Memory B cell (primary cell): Measurements from ENCODE around the gene TMEM204.

Source experiments
- ATAC-seq: fragments of 150-1000 bp; cut with Tn5 transposase; 2 replicates; pipeline ENCODE4 v1.10.0; 2021; ENCODE audit warnings: low read depth, mild to moderate bottlenecking, moderate library complexity
- DNase-seq, 2 donors: peaks; one replicate each; pipeline ENCODE4 v3.0.0; 2022; ENCODE audit warnings: low spot score in 2 of 2
- H3K27ac Mint-ChIP-seq: one replicate; pipeline ENCODE4 v1.8.0; 2022; ENCODE audit warnings: mild to moderate bottlenecking, moderate library complexity, mixed read lengths
- H3K27me3 Mint-ChIP-seq: one replicate; pipeline ENCODE4 v1.8.0; 2022; ENCODE audit warnings: mixed read lengths
- H3K36me3 Mint-ChIP-seq: one replicate; pipeline ENCODE4 v1.8.0; 2022; ENCODE audit warnings: mild to moderate bottlenecking, mixed read lengths
- H3K4me1 Mint-ChIP-seq: one replicate; pipeline ENCODE4 v1.8.0; 2022; ENCODE audit warnings: mixed read lengths
- H3K4me3 Mint-ChIP-seq: one replicate; pipeline ENCODE4 v1.8.0; 2022; ENCODE audit warnings: mild to moderate bottlenecking, moderate library complexity, mixed read lengths
- H3K9me3 Mint-ChIP-seq: one replicate; pipeline ENCODE4 v1.8.0; 2022; ENCODE audit warnings: mixed read lengths

Gene TMEM204

DNA sequence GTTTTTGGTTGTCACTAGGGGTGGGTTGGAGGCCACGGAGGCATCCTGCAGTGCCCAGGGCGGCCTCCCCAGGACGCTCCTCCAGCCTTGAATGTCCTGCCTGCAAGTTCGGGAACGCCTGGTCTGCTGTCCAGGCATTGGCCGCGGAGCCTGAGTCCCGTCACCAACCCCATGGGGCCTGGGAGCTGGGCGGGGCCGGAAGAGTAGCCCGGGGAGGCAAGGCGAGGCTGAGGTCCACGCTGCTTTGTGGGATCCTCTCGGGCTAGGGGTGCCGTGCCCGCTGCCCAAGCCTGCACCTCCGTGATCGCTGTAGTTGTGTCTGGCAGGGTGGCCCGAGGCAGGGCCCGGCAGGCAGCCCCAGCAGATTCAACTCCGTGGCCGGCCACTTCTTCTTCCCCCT, 27.6 kb upstream of the TMEM204 start:
- Mint-ChIP-seq H3K36me3 (peaks cover 14% of the 10 kb centered on the region), H3K4me3 (no peak overlapping the region), H3K9me3 (no peaks in the 10 kb centered on the region), H3K4me1 (no peaks in the 10 kb centered on the region), H3K27me3 (no peaks in the 10 kb centered on the region), H3K27ac (no peak overlapping the region)
- no peak for DNase-seq
- ATAC-seq: no peak

DNA sequence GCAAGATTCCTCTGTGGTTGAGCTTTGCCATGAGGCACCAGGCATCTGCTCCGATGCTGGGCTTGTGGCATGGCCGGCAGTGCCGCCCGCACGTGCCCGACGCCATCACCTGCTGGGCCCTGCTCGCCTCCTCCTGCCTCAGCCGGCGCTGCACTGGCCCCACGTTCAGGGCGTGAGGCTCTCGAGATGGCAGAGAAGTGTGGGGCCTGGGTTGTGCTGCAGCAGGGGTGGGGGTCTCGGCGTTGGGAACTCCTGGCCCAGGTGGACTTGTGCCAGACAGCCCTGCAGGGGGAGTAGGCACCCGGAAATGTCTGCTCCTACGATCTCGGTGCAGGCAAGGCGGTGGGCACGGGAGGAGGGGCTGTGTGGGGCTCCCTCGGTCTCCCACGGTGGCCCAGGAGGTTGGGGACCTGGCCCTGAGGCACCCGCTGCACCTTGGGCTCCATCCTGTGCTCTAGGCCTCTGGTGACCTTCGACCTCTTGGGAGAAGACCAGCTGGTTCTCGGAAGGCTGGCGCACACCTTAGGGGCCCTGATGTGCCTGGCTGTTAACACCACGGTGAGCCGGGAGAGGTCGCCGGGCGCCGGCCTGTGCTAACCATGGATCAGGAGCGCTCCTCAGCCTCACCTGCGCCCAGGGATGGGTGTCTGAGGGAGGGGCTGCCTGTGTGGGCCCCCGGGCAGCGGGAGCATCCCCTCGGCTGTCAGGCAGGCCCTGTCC, 26.8 kb upstream of the TMEM204 start:
- H3K4me3 Mint-ChIP-seq: no peak overlapping the region
- no peaks in the 10 kb centered on the region for H3K4me1 Mint-ChIP-seq
- ATAC-seq (no peak), DNase-seq (no peak)
- no peaks in the 10 kb centered on the region for H3K9me3 Mint-ChIP-seq
- H3K36me3 Mint-ChIP-seq: peaks cover 20% of the 10 kb centered on the region
- no peaks in the 10 kb centered on the region for H3K27me3 Mint-ChIP-seq
- no peak overlapping the region for H3K27ac Mint-ChIP-seq

DNA sequence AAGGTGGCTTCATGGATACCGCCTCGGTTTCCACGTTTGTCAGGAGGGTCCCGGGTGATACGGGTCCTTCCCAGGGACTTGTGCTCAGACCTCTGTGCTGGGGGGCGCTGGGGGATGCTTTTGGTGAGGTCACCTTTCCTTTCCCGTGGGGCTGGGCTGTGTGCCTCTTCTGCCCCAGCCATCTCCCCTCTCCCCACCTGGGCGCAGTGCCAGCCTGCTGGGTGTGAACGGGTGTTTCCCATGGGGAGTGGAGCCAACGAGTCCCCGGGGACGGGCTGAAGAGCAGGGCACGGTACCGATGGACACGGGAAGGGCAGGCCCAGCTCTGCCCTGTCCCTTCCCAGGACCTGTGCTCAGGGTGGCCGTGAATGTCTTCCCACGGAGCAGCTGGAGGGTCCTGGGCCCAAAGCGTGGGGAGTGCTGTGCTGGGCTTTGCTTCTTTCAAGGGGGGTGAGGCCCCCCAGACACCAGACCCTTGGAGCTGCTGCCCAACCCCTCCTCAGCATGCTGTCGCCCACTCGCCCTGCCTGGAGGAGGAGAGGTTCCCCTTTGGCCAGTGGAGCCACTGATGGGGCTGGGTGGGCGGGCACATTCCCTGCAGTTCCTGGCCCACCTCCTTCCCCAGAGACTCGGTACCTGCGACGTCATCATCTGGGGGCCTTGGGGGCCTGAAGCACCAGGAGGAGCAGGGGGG, 24.8 kb upstream of the TMEM204 start:
- Mint-ChIP-seq H3K4me1 (no peaks in the 10 kb centered on the region), H3K4me3 (no peak overlapping the region), H3K27me3 (no peaks in the 10 kb centered on the region), H3K9me3 (no peaks in the 10 kb centered on the region), H3K27ac (no peak overlapping the region), H3K36me3 (peaks cover 22% of the 10 kb centered on the region)
- no peak for ATAC-seq
- no peak for DNase-seq

DNA sequence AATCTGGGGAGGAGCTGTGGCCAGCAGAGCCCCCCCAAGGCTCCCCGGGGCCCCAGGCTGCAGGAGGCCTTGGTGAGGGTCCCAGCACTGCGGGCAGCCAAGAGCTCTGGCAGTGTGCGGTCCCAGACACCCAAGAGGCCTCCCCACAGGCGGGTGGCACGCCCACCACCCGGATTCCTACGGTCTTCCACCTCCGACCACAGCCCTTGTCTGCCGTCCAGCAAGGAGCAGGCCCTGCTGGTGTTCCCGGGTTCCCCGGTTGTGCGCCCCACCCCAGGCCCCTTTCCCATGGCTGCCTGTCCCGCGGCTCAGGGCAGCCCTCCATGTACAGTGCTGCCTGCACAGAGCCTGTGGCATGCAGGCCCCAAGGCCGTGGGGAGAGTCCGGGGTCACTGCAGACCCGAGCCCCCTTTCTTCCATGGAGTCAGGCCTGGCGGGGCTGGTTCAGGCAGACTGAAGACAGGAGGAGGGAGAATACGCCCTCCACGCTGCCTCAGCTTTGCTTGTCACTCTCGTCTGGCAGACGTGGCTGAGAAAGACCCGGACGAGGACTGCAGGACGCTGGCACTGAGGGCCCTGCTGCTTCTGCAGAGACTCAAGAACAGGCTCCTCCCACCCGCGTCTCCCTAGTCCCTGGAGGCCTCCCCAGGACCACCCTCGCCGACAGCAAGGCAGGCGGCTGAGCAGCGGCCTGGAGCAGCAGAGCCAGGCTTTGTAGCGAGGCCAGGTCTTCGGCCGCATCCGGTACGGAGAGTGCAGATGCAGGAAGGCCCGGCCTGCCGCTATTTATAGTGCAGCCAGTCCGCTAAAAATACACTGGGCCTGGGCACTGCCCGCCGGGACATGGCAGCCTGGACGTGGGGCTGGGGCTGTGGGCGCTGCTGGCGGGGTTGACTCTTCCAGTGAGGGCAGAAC, 23.9 kb upstream of the TMEM204 start:
- DNase-seq: no peak
- ATAC-seq: no peak
- Mint-ChIP-seq H3K4me1 (no peaks in the 10 kb centered on the region), H3K4me3 (no peak overlapping the region), H3K27ac (no peak overlapping the region), H3K36me3 (peaks cover 22% of the 10 kb centered on the region), H3K27me3 (no peaks in the 10 kb centered on the region), H3K9me3 (no peaks in the 10 kb centered on the region)

DNA sequence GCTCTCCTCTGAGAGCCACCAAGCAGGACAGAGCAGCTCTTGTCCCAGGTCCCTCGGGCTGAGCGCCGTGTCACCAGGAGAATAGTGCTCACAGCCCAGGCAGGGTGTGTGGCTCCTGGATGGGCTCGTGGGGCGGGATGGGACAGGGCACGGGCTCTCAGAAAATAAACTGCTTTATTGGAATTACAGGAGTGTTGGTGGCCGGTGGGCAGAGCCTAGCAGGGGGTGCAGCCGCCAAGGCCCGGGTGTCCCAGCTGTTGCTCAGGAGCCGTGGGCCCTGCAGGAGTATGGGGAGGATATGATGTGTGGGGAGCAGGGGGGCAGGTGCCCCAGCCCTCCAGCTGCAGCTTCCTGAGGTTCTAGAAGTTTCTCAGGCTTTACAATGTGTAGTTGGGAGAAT, 23.2 kb upstream of the TMEM204 start:
- Mint-ChIP-seq H3K27ac (no peak overlapping the region), H3K9me3 (peaks cover 3% of the 10 kb centered on the region), H3K4me1 (no peaks in the 10 kb centered on the region), H3K27me3 (no peaks in the 10 kb centered on the region), H3K4me3 (no peak overlapping the region), H3K36me3 (peaks cover 22% of the 10 kb centered on the region)
- ATAC-seq (no peak), DNase-seq (no peak)

DNA sequence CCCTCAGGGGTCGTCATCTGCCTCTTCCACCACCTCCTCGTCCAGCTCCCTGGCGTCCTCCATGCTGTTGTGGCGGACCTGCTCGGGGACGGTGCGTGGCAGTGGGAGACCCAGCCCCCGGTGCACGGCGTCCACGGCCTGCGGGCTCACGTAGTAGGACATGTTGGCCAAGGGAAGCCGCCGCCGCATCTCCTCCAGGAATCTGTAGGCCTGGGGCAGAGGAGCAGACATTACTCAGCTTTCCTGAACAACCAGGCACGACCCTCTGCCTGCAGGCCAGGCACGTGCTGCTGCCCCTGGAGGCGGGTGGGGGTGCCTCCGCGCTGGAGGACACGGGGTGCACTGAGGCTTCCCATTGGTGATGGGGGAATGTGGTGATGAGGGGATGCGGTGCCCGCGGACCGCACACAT, 22.5 kb upstream of the TMEM204 start:
- Mint-ChIP-seq H3K27me3 (no peaks in the 10 kb centered on the region), H3K4me3 (no peak overlapping the region), H3K9me3 (peaks cover 3% of the 10 kb centered on the region), H3K36me3 (peaks cover 22% of the 10 kb centered on the region), H3K4me1 (no peaks in the 10 kb centered on the region), H3K27ac (no peak overlapping the region)
- DNase-seq (no peak), ATAC-seq (no peak)

DNA sequence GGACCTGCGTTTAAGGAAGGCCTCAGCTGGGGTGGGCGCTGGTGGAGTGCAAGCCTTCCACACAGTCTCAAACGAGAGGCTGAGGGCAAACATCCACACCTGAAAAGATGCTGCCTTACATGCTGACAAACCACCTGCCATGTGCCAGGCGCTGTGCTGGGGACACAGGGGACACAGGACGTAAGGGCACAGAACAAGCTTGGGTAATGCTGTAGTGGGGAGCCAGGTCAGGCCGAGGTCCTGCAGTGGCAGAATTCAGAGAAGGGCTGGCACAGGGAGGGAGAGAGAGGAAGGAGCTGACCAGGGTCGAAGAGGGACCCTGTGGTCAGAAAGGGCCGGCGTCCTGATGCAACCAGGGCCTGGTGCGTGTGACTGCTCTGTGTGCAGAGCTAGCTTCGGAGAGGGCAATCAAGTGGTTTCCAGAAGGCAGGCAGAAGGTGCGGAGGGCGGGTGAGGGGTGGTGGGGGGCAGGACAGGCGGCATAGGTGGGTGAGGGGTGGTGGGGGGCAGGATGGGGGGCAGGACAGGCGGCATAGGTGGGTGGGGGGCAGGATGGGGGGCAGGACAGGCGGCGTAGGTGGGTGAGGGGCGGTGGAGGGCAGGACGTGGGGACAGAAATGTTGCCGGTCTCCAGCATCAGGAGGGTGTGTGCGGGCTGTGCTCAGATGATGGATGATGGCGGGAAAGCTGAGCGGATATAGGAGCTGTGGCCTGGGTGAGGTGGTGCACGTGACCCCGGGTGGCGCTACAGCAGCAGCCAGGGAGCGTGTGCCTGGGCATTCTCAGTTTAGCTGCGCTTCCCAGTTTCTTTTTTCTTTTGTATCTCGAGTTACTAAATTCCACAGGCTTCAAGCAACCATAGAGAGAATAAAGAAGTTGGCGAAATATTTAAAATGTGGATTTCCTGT, 21.6 kb upstream of the TMEM204 start:
- Mint-ChIP-seq H3K27me3 (no peaks in the 10 kb centered on the region), H3K4me3 (no peak overlapping the region), H3K27ac (no peak overlapping the region), H3K4me1 (no peaks in the 10 kb centered on the region), H3K36me3 (peaks cover 19% of the 10 kb centered on the region), H3K9me3 (peaks cover 3% of the 10 kb centered on the region)
- ATAC-seq (no peak), DNase-seq (no peak)

DNA sequence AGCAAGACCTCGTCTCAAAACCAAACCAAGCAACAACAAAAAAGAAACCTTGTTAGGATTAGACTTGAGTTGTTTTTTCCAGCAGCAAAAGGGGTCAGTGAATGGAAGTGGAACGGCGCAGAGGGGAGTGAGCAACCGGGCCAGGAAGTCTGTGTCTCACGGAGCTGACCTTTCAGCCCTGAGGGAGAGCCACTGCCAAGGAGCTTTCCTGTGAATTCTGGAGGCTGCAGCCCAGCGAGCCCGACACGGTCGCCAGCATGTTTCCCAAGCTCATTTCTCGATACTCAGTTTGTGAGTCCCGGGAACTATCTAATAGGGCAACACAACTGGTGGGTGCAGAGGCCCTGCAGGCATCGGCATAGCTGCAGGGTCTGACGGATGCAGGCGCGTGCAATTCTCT, 20.7 kb upstream of the TMEM204 start:
- ATAC-seq (no peak), DNase-seq (no peak)
- H3K36me3 Mint-ChIP-seq: peaks cover 16% of the 10 kb centered on the region
- H3K4me3 Mint-ChIP-seq: no peak overlapping the region
- no peaks in the 10 kb centered on the region for H3K4me1 Mint-ChIP-seq
- no peak overlapping the region for H3K27ac Mint-ChIP-seq
- H3K27me3 Mint-ChIP-seq: no peaks in the 10 kb centered on the region
- H3K9me3 Mint-ChIP-seq: peaks cover 3% of the 10 kb centered on the region

DNA sequence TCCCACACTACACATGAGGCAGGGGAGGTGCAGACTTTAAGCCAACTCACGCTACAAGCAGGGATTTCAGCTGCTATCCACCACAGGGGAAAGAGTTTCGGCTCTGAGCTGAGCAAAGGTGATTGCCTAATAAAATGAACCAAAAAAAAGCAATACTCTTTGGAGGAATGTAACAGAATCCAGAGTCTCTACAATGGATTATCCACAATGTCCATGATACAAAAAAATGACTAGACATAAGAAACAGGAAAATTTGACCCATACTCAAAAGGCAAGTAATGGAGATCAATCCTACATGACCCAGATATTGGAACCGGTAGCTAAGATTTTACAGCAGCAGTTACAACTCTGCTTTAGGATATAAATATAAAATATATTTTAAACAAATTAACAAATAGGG, 19.0 kb upstream of the TMEM204 start:
- peaks cover 3% of the 10 kb centered on the region for H3K9me3 Mint-ChIP-seq
- H3K4me3 Mint-ChIP-seq: no peak overlapping the region
- H3K4me1 Mint-ChIP-seq: no peaks in the 10 kb centered on the region
- no peak for ATAC-seq
- H3K27me3 Mint-ChIP-seq: no peaks in the 10 kb centered on the region
- peaks cover 16% of the 10 kb centered on the region for H3K36me3 Mint-ChIP-seq
- DNase-seq: no peak
- H3K27ac Mint-ChIP-seq: no peak overlapping the region

DNA sequence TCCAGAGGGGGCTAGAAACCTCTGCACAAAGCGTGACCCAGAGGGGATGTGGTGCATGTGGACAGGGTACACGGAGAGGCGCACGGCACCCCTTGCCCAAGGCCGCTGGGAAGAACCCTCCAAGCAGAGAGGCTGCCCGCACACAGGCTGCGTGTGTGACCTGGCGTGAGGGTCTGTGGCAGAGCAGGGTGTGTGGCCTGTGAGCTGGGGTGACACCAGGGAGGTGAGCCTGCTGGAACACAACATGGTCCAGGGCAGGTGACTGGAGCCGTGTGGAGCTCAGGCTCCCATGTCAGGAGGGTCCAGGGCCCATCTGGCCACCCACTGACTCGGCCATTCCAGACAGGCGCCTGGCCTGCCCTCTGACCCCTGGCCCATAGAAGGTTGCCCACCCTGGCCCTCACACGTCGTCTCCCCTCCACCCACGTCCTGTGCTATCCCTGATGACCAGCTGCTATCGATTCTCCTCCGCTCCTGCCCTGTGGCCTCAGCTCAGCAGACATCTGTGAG, 14.8 kb upstream of the TMEM204 start:
- Mint-ChIP-seq H3K4me1 (no peaks in the 10 kb centered on the region), H3K9me3 (peaks cover 3% of the 10 kb centered on the region), H3K36me3 (no peaks in the 10 kb centered on the region), H3K27ac (no peak overlapping the region), H3K4me3 (no peak overlapping the region), H3K27me3 (no peaks in the 10 kb centered on the region)
- DNase-seq (no peak), ATAC-seq (no peak)

DNA sequence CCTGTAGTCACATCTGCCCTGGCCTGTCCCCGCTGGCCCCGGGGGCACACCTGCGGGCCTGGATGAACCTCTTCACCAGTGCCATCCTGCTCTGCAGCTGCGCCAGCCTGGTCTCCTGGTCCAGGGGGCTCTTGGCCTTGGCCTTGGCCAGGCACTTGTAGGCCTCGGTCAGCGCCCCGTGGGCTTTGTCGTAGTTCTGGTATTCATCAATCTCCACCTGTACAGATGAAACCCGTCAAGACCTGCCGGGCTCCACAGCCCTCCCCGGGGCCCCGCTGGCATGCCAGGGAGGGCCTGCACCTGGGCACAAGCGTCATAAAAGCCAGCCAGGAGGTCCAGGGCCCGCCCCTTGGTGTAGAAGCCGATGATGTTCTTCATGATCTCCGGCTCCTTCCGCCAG, 13.6 kb upstream of the TMEM204 start:
- peaks cover 2% of the 10 kb centered on the region for H3K9me3 Mint-ChIP-seq
- no peak overlapping the region for H3K27ac Mint-ChIP-seq
- ATAC-seq: no peak
- no peaks in the 10 kb centered on the region for H3K4me1 Mint-ChIP-seq
- H3K27me3 Mint-ChIP-seq: no peaks in the 10 kb centered on the region
- DNase-seq: no peak
- no peak overlapping the region for H3K4me3 Mint-ChIP-seq
- no peaks in the 10 kb centered on the region for H3K36me3 Mint-ChIP-seq

DNA sequence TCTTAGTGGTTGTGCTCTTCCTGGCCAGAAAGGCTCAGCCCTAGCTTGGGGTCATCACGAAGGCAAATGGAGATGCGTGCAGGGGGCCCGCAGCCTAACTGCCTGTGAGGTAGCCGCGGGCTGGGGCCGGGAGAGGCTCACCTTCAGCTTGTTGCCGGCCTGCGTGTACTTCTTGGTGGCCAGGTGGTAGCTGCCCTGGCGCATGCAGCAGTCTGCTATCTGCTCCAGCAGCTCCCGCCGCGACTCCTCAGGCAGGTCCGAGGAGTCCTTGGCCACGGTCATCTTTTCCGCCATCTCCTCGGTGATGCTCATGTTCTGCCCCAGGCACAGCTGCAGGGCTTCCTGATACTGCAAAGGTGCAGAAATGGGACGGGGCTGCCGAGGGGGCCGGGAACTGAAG, 13.0 kb upstream of the TMEM204 start:
- Mint-ChIP-seq H3K27me3 (no peaks in the 10 kb centered on the region), H3K36me3 (no peaks in the 10 kb centered on the region), H3K4me1 (no peaks in the 10 kb centered on the region), H3K27ac (no peak overlapping the region), H3K4me3 (no peak overlapping the region), H3K9me3 (no peaks in the 10 kb centered on the region)
- ATAC-seq (no peak), DNase-seq (no peak)

DNA sequence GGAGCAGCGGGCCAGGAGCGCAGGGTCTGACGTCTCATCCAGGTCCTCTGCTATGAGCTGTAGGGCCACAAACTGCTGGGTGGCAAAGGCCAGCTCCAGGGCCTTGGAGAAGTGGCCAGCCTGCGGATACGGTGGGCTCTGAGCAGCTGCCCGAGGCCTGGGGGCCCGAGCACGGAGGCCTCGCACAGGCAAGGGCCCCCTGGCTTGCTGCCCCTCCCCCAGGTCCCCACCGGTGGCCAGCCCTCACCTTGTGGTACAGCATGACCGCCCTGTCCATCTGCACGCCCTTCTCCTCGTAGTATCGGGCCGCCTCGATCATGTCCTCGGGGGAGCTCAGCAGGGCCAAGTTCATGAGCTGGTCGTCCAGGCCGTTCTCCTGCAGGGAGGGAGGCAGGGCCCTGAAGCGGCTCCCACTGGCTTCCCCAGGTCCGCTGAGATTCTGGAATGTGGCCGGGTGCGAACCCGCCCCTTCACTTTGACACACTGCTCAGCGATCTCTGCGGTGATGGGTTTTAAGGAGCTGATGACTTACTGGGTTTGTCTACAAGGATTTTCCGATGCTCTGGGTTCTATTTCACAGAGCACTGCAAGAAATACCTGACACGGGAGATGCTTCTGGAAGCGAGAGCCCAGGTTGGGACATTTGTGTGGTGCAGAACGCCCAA, 9.8 kb upstream of the TMEM204 start:
- no peaks in the 10 kb centered on the region for H3K36me3 Mint-ChIP-seq
- no peaks in the 10 kb centered on the region for H3K4me1 Mint-ChIP-seq
- peaks cover 2% of the 10 kb centered on the region for H3K27me3 Mint-ChIP-seq
- H3K4me3 Mint-ChIP-seq: no peak overlapping the region
- H3K27ac Mint-ChIP-seq: no peak overlapping the region
- H3K9me3 Mint-ChIP-seq: no peaks in the 10 kb centered on the region
- no peak for DNase-seq
- ATAC-seq: no peak
